Esophagus muscularis mucosa (tissue), 3 donors: Measurements from ENCODE around the gene FRY.

Experiments used
- CTCF ChIP-seq, 3 experiments: fragments of 200-600 bp in 2 of 3; fragments of 450-650 bp in 1 of 3; sonication (generic) in 2 of 3; IDR thresholded peaks; one replicate each; pipeline ENCODE4 v1.5.1; 2017 to 2019; ENCODE audit warnings: antibody characterized with exemption in 3 of 3, mild to moderate bottlenecking in 2 of 3, moderate library complexity in 1 of 3
- POLR2AphosphoS5 ChIP-seq, 2 donors: sonication (generic); formaldehyde crosslinking; IDR thresholded peaks; one replicate each; pipeline ENCODE4 v1.6.1; 2017; ENCODE audit warnings: antibody characterized with exemption in 2 of 2

- TF ChIP-seq CTCF (IDR thresholded peaks at IDR 0.05): no peak
- no peak for TF ChIP-seq POLR2AphosphoS5 (IDR thresholded peaks at IDR 0.05)
Observed at GRCh38 chr13:32056316-32056715, 24.7 kb downstream of the FRY start.
